ENCODE measurements around the gene USP3. TPM values are rescaled to one million over a fixed set of nuclear protein-coding genes. Genes with fewer than 3 reads are reported as not detected.
A peak's percentile ranks its signal among the peaks of the same experiment; 100 is the strongest.
"Not testable (repeated sequence)": the region's sequence is repeated elsewhere in the genome, so short reads cannot be mapped to it uniquely, and the experiment has no call there.

USP3 gene
- total and polyA plus RNA-seq, 3 donors from 2014 or later: 23.2 to 43.1 (median 38.5) TPM

DNA sequence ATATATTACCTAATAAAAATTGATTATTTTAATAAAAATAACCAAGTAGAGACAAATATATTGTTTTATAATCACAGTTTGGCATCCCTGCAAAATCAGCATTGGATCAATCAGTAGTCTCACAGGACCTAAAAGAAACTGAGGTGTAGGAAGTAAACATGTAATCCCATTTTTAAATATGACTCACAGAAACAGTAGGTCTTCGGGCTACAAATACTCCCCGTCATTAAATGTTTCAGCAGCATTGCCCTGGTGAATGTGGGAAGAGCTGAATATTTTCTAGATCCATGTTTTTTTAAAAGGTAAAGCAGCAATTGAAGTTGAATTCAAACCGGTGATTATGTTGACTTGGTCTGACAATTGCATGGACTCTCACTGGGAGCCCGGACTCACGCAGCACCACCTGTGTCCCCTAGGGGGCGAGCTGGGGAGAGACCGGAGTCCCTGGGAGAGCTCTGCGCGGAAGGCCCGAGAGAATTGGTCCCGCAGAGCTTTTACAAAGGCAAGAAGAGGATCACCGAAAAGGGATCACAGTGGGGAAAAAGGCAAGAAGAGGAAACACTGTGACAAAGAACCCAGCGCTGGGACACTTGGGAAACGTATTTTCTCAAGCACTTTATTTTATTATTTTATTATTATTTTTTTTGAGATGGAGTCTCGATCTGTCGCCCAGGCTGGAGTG is 17.2 kb upstream of the USP3 start:
- TF ChIP-seq POLR2A (IDR thresholded peaks at IDR 0.05): no peak
- TF ChIP-seq CTCF (IDR thresholded peaks at IDR 0.05): peak; percentile 67 to 83 (median 79)
- H3K4me3 ChIP-seq: peak overlapping the region in 1 of 2 donors; percentile 5
- no peaks in the 10 kb centered on the region for H3K4me1 ChIP-seq
- H3K27me3 ChIP-seq: no peaks in the 10 kb centered on the region
- peak; percentile 93 for DNase-seq
- no peaks in the 10 kb centered on the region for H3K36me3 ChIP-seq (ENCODE audit: low read depth, missing control alignments)
- no peaks in the 10 kb centered on the region for H3K9me3 ChIP-seq
- no peak overlapping the region for H3K27ac ChIP-seq
- 18 to 20% methylated on average over 16 of the region's 16 CpGs for WGBS, 2 donors
- intact Hi-C loops (cut with DNase I; ENCODE audit: low total_unique reads): no loop called here

- DNase-seq; H3K36me3 ChIP-seq (ENCODE audit: low read depth, missing control alignments); H3K27ac ChIP-seq; H3K9me3 ChIP-seq; H3K4me1 ChIP-seq; H3K27me3 ChIP-seq; intact Hi-C loops (cut with DNase I; ENCODE audit: low total_unique reads): not testable (repeated sequence)
- H3K4me3 ChIP-seq: peak overlapping the region in 1 of 2 donors; percentile 5
- WGBS, 2 donors: 69 to 72% methylated on average over 10 of the region's 10 CpGs
Observed at GRCh38 chr15:63487758-63488397, 16.5 kb upstream of the USP3 start.

DNA sequence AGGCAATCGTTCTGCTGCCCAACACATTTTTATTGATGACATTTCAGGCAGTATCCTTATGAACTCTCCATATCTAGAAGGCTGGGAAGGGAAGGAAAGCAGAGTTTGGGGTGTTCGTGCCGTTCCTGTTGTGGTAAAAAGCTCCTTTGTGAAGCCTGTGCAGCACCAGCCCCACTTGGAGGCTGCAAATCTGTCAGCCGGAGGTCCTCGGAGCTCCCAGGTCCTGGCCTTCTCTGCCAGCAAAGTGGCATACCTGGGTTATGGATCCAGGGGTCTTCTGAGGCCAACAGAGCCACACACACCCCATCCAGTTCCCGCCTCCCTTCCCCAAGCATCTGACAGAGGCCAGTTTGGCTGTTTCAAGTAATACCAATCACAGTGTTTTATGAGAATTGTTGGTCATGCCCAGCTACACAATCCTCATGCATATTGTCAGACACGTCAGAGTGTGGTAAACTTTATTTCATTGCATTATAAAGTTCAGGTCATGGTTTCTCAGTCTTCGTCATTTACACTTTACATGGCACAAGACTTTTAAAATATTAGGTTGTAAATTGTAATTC is 15.9 kb upstream of the USP3 start:
- Histone ChIP-seq H3K4me3 (no peak overlapping the region), H3K4me1 (no peaks in the 10 kb centered on the region), H3K27me3 (no peaks in the 10 kb centered on the region), H3K9me3 (no peaks in the 10 kb centered on the region), H3K27ac (no peak overlapping the region), H3K36me3 (ENCODE audit: low read depth, missing control alignments) (no peaks in the 10 kb centered on the region)
- no peak for TF ChIP-seq POLR2A (IDR thresholded peaks at IDR 0.05)
- TF ChIP-seq CTCF (IDR thresholded peaks at IDR 0.05): no peak
- intact Hi-C loops (cut with DNase I; ENCODE audit: low total_unique reads): no loop called here
- WGBS, 2 donors: 72 to 87% methylated on average over 6 to 8 of the region's 8 CpGs
- DNase-seq: no peak

DNA sequence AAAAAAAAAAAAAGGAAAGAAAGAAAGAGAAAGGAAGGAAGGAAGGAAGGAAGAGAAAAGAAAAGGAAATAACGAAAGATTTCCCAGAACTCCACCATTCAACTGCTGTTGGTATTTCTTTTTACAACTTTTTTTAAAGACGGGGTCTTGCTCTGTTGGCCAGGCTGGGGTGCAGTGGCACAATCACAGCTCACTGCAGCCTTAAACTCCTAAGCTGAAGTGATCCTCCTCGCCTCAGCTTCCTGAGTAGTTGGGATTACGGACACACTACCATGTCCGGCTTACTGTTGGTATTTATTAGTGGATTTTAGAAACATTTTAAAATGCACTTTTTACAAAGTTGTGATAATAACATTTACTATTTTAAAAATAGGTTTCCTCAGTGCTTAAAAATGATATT is 15.0 kb upstream of the USP3 start:
- TF ChIP-seq CTCF (IDR thresholded peaks at IDR 0.05) (no peak), POLR2A (IDR thresholded peaks at IDR 0.05) (no peak)
- H3K4me1 ChIP-seq: no peaks in the 10 kb centered on the region
- H3K36me3 ChIP-seq (ENCODE audit: low read depth, missing control alignments): no peaks in the 10 kb centered on the region
- H3K9me3 ChIP-seq: no peaks in the 10 kb centered on the region
- H3K27ac ChIP-seq: no peak overlapping the region
- 79 to 96% methylated on average over 5 of the region's 5 CpGs for WGBS, 2 donors
- H3K4me3 ChIP-seq: no peak overlapping the region
- no peak for DNase-seq
- no peaks in the 10 kb centered on the region for H3K27me3 ChIP-seq
- intact Hi-C loops (cut with DNase I; ENCODE audit: low total_unique reads): no loop called here

- TF ChIP-seq CTCF (IDR thresholded peaks at IDR 0.05): no peak
- no peak for TF ChIP-seq POLR2A (IDR thresholded peaks at IDR 0.05)
- H3K36me3 ChIP-seq (ENCODE audit: low read depth, missing control alignments): no peaks in the 10 kb centered on the region
- H3K27ac ChIP-seq: no peak overlapping the region
- H3K4me1 ChIP-seq: no peaks in the 10 kb centered on the region
- H3K4me3 ChIP-seq: no peak overlapping the region
- H3K27me3 ChIP-seq: no peaks in the 10 kb centered on the region
- DNase-seq: no peak
- H3K9me3 ChIP-seq: no peaks in the 10 kb centered on the region
- intact Hi-C loops (cut with DNase I; ENCODE audit: low total_unique reads): no loop called here
- WGBS, 2 donors: 86 to 87% methylated on average over 4 of the region's 4 CpGs
Observed at GRCh38 chr15:63490345-63491034, 13.9 kb upstream of the USP3 start.

Measured in testis (tissue), 3 donors.